OCI-LY1 (cell line): ENCODE results near the gene SDCCAG8.

ENCODE experiments used
- EZH2 ChIP-seq: fragments of 200-600 bp; sonication (generic), shearing (Covaris generic); IDR thresholded peaks from 2 replicates; pipeline ENCODE4 v1.8.0; 2017; ENCODE audit warnings: borderline replicate concordance, mixed run types, mild to moderate bottlenecking, antibody characterized with exemption, low read length, moderate library complexity, mixed read lengths
- TF ChIP-seq, protein P1 (sequence below): fragments of 200-600 bp; sonication (generic), shearing (Covaris generic); IDR thresholded peaks from 2 replicates; pipeline ENCODE4 v1.5.1; 2017; ENCODE audit warnings: mild to moderate bottlenecking, antibody characterized with exemption, low read length, moderate library complexity, mixed read lengths

DNA sequence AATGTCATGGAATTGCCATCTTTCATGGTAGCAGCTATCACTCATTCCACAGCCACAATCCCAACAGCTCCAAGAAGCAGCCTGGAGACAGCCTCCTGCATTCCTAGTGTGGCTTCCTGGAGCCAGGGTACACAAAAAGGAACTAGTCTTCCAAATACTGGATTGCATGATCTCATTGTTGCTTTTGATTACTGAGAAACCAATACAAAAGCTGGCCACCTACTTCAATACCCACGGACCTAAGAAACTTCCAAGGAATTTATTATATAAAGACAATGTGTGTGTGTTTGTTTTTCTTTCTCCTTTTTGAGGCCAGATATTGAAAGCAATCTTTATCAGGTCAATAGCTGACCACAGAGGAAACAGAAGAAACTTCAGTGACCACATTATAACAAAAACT is 26.3 kb upstream of the SDCCAG8 start:
- no peak for TF ChIP-seq EZH2
- TF ChIP-seq, protein P1, sequence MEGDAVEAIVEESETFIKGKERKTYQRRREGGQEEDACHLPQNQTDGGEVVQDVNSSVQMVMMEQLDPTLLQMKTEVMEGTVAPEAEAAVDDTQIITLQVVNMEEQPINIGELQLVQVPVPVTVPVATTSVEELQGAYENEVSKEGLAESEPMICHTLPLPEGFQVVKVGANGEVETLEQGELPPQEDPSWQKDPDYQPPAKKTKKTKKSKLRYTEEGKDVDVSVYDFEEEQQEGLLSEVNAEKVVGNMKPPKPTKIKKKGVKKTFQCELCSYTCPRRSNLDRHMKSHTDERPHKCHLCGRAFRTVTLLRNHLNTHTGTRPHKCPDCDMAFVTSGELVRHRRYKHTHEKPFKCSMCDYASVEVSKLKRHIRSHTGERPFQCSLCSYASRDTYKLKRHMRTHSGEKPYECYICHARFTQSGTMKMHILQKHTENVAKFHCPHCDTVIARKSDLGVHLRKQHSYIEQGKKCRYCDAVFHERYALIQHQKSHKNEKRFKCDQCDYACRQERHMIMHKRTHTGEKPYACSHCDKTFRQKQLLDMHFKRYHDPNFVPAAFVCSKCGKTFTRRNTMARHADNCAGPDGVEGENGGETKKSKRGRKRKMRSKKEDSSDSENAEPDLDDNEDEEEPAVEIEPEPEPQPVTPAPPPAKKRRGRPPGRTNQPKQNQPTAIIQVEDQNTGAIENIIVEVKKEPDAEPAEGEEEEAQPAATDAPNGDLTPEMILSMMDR = no peak
